HG03571 (cell line): ENCODE results near the gene SPOP.
"Not testable (repeated sequence)": the region's sequence is repeated elsewhere in the genome, so short reads cannot be mapped to it uniquely, and the experiment has no call there.

Source experiments
- ATAC-seq: cut with Tn5 transposase; IDR thresholded peaks from one replicate; pipeline ENCODE4 v1.9.1; 2021; ENCODE audit not compliant: unreplicated experiment

Gene SPOP

DNA sequence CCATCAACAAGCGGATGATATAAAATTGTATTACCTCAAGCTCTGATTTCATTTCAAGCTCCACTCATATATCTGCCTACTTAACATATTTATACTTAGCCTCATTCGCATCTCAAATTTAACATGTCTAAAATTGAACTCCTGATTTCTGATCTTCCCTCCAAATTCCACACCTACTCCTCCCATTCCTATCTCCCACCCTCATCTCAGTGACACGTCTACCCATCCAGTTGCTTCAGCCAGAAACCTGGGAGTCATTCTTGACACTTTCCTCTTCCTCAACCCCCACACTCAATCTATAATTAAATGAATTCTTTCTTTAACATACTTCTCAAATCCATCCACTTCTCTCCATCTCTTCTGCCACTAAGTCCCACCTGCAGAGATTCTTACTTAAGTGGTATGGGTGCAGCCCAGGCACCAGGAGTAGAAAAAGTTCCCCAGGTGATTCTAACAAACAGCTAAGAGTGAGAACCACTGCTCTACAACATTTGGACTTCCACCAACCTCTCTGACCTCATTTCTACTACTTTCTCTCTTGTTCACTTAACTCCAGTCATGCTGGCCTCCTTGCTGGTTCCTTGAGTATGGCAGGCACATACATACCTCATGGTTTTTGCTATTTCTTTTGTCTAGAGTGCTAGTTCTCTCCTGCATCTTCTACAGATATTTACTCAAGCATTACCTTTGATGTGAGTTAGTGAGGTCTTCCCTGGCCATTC lies 18.1 kb downstream of the SPOP start:
- no peak for ATAC-seq

DNA sequence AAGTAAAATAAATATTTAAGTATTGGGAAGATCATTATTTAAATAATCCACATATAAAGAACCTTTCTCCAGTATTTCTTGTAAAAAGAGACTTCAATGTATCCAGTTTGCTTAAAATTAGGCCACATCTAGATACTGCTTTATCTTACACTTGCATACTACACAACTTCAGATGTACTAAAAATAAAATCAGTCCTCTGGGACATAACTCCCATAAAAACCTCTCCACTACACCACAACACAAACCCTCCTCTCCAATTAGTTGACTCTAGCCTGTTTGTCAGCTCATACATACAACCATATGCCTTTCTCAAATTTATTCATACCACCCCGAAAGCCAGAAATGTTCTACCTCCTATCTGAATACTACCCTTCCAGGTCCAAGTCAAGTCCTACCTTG lies 21.6 kb downstream of the SPOP start:
- no peak for ATAC-seq

DNA sequence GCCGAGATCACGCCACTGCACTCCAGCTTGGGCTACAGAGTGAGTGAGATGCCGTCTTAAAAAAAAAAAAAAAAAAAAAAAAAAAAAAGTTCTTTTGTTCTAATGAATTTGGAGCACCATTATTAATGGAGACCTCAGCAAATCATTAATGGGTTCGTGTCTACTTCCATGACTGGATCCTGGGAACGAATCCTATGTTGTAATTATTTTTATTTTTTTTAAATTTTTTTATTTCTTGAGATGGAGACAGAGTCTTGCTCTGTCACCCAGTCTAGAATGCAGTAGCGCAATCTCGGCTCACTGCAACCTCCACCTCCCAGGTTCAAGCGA lies 30.7 kb downstream of the SPOP start:
- ATAC-seq = no peak

DNA sequence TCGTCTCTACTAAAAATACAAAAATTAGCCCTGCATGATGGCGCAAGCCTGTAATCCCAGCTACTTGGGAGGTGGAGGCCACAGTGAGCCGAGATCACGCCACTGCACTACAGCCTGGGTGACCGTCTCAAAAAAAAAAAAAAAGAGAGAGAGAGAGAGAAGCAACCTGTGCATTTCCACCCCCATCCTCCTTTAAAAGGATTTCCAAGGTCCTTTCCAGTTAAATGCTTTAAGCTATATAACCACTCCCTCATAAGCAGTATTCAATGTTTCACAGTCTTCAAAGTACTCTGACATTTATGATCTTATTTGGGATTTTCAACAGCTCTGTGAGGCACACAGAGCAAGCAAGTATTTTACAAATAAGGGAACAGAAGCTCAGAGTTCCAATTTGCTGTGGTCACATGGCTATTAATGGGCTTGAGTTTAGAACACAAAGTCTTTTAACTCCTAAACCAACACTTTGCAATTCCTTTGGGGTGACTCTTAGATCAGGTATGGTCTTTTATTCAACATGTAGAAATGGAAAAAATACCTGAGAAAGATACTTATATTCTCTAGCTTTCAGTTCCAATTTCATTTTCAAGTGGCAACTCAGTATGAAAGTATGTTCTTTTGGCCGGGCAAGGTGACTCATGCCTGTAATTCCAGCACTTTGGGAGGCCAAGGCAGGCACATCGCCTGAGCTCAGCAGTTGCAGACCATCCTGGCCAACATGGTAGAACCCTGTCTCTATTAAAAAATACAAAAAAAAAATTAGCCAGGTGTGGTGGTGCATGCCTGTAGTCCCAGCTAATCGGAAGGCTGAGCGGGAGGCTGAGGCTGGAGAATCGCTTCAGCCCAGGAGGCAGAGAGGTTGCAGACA lies 31.3 kb downstream of the SPOP start:
- no peak for ATAC-seq

DNA sequence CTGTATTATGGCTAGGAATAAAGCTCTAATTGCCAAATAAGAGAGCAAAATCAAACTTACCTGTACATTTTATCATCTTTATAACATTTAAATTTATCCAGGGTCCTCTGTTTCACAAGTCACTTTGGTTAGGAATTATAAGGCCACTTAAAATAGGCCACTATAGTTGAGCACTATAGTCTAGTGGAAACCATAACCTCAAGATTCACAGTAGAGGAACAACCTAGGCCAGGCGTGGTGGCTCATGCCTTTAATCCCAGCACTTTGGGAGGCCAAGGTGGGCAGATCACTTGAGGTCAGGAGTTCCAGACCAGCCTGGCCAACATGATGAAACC lies 31.9 kb downstream of the SPOP start:
- ATAC-seq = not testable (repeated sequence)

DNA sequence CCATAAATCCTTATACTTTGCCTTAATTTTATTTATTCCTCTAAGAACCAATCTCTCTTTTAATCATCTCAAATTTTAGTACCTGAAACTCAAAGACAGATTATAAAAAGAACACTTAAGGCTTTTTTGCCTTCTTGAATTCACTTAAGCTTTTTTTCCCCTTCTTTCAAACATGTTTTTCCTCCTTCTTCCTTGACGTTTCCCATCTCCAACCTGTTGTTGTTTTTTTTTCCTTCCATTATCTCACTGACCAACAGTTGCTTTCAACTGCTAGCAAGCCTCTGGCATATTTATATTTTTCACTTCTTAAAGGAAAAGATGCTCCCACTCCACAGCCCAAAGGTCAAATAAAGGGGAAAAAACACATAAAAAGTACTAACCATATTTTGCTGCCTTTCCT lies 32.2 kb downstream of the SPOP start:
- ATAC-seq = no peak

DNA sequence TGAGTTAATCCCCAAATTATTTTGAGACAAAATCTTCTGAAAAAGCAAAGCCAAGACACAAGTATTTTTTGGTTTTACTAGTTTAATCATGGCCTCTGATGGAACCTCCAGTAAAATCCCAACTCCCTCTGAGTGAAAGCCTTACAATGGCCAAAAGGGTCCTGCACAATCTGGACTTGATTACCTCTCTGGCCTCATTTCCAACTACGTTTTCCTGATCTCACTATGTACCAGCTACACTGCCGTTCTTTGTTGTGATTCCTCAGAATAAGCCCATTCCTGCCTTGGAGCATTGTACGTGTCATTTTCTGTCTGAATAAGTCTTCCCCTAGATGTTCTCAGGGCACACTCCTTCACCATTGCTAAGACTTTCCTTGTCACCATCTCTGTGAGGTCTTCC lies 37.3 kb downstream of the SPOP start:
- no peak for ATAC-seq

DNA sequence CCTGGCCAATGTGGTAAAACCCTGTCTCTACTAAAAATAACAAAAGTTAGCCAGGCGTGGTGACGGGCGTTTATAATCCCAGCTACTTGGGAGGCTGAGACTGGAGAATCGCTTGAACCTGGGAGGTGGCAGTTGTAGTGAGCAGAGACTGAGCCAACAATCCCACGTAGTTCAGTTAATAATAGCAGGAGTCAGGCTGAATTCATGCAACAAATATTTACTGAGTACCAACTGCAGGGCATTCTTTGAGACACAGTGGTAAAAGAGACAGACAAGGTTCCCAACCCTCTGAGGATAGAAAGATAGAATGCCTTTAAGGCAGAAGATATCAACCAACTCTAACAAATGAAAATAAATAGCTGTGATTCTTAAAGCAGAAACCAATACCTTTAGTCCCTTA lies 39.1 kb downstream of the SPOP start:
- no peak for ATAC-seq

DNA sequence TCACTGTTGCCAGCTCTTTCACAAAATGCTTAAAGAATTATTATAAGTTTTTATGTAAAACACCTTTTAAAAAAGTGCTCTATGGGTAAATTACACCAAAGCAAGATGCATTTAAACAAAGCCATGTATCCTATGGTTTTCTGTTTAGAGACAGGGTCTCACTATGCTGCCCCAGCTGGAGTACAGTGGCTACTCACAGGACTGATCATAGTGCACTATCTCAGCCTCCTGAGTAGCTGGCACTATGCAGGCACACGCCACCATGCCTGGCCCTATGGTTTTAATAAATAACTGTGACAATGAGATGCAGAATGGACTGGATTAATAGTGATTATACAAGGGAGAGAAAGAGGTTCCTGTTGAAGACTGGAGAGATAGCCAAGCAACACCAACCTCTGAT lies 40.2 kb downstream of the SPOP start:
- no peak for ATAC-seq

DNA sequence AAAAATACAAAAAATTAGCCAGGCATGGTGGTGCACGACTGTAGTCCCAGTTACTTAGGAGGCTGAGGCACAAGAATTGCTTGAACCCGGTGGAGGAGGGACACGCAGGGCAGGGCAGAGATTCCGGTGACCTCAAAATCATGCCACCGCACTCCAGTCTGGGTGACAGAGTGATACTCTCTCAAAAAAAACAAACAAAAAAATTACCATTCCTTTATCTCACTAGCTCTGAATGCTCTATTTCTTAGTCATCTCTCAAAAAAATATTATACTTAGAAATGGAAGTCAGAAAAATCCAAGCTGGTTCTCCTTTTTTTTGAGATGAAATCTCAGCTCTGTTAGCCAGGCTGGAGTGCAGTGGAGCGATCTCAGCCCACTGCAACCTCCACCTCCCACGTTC lies 40.8 kb downstream of the SPOP start:
- no peak for ATAC-seq

DNA sequence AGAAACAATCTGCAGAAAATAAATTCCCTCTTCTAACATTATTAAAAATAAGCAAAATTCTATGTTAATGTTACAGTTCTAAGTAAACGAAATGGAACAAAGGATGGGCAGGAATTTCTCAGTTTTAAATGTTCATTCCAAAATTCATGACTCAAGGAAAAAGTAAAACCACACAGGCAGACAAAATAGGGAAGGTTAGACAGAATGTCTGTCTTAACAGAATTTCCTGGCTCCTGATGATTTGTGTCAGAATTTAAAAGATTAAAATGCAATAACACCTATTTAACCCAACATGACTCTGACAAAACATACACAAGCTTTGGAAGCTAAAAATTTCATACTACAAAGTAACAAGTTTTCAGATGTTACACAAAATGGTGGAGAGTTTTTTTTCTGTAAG lies 42.8 kb downstream of the SPOP start:
- ATAC-seq = no peak

DNA sequence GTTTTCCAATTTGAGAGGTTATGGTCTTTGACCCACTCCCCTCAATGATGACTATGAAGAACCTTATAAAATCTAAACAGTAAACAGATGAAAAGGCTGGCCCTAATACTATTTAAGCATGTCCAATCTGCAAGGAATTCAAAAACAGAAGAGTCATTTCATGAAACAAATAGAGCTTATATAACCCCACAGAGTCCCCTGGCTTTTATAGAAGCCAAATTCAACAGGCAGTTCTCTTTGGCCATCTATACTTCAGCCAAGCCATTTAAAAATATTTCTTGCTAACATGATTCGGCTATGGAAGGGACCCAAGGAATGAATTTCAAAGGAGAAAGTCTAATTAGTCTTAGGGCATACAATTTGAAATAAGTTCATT lies 43.4 kb downstream of the SPOP start:
- ATAC-seq = no peak

DNA sequence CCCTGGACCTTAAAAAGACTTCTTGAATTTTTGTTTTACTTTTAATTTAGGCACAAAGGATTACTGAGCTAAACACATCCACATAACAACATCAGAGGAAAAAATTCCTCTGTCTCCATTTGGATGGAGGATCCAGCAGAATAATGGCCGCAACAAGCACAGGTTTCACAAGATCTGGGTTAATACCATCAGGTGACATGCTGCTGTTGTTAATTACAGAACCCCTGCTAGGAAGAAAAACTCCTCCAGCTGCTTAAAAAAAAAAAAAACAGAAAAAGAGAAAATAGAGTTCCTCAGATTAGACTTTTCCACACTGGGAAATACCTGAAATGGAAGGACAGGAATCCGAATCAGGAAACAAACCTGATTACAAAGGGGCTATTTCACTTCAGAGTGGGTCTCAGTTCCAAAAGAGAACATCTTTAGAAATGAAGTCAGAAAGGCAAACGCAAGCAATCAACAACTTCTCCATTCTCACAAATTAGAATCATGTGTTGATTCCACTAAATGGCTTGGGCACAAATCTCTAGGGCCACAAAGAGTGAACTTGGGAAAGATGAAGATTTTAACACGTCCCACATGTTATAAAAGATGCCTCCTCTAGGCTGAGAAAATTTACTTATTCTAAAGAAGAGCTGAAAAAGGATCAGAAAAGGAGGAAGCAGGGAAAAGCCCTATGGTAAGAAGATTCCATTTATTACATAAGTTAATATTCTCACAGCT lies 44.0 kb downstream of the SPOP start:
- ATAC-seq = no peak

DNA sequence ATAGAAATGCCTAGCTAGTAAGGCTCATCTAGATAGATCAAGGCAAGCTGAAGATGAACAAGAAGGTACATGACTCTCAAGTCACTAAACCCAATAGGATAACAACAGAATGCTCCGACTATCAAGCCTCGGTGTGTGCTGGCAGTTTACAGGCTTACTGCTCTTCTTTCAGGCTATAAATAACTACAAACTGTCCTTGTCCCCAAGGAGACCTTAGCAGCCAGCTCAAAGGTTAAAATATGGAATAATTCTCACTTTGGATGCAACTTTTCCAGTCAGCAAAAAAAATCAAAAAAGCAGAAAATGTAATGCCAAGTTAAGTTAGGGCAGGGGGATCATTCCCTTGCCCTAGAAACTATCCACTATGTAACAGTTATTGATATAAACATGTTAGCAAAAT lies 44.6 kb downstream of the SPOP start:
- ATAC-seq = no peak

DNA sequence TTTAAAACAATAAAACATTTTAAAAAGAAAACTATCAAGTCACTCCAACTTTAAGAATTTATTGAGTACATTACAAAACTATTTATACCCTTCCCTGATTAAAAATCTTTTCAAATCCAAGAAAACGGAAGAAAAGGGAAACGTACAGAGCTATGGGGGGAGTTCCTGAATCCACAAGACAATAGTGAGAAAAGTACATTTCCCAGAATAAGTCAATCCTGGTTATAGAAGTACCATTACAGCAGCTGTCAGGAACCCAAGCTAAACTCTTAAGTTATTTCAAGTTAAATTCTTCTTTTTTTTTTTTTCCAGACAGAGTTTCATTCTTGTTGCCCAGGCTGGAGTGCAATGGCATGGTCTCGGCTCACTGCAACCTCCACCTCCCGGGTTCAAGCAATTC lies 45.7 kb downstream of the SPOP start:
- no peak for ATAC-seq

DNA sequence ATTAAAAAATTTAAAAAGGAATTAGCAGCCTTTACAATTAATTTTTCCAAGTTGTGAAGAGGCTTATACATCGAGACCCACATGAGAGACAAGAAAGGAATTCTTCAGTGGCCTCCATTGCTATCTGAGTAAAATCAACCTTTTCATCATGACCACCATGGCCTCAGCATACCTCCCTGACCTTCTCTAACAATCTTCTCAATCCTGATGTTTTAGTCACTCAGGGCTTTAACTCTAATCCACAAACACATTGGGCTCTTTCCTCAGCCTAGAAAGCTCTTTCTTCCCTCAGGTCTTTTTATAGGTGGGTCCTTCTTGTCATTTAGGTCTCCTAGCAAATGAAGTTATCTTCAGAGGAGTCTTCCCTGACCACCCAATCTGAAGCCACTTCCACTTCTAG lies 46.4 kb downstream of the SPOP start:
- no peak for ATAC-seq

DNA sequence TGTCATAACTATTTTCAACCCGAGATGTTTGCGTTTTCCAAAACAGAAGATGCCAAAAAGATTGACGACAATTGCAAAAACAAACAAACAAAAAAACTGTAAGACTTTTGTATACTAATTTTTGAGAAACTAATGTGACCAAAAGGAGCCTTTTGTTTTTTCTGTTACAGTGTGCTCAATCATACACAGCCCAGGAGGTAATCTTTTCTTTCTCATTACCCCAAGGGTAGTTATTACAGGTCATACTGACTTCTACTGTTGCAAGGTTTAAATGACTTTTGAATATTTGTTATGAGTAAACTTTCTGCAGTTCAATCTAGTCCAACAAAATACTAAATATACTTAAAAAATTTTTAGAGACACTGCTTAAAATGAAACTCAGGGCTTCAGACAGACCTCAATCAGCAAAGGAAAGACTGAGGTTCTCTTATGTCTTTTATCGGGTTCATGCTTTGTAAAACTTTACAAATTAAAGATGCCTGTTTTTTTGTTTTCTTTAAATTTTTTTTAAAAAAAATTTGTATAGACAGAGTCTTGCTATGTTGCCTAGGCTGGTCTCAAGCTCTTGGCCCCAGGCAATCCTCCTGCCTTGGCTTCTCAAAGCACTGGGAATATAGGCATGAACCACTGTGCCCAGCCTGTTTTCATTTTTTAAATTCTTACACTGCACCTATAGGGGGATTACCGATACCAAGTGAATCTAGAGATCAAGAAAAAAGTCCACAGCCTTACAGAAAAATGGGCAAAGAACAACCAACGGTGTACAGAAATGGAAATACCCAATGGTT lies 47.6 kb downstream of the SPOP start:
- ATAC-seq = no peak

DNA sequence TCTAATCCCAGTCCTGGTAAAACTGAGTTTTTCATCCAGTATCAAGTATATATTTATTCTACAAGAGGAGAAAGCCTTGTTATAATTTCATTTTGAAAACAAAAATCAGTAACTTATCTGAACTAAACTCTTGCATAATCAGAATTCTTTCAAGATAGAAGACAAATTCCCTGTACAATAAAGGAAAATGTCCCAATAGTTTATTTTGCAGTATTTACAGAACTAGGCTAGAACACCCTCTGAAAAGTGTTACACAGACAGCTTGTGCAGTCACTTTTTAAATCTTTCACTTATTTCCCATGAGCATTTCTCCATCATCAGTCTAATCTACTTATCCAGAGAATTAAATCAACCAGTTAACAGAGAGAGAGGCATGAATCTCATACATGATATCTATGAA lies 48.5 kb downstream of the SPOP start:
- no peak for ATAC-seq

DNA sequence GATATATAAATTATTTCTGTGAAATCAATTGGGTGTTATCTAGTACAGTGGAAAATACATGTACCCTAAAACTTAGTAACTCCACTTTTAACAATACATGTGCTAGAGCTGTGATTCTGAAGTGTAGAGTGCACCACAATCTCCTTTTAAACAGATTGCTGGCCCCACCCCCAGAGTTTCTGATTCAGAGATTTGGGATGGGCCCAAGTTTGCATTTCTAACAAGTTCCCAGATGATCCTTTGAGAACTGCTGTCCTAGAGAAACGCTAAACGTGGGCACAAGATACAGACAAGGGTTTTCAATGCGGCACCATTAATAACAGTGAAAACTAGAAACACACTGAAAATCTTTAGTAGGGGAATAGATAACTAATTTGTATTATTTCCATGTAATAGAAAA lies 53.0 kb downstream of the SPOP start:
- ATAC-seq = no peak

DNA sequence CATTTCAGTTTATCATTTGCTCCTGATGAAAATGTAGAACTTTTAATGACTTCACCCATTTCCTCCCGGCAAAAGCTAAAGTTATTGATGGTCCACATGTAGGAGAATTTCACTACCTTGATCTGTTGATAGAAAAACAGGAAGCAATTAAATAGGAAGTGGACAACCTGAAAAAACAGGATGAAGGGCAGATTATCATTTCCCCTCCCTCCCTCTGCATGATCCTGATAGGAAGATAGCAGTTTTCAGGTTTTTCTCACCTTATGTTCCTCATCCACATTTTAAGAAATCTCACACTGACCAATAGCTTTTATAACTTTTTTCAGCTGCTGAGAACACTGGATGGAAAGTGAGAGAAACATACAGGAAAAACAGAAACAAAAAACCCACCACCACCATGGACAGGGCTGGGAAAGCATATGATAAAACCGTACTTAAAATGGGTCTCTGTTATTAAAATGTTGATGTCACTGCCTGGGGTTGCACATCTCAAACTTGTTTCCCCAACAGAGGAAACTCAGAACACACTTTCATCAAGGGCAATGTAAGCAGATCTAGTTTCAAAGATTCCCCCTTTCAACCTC lies 55.9 kb downstream of the SPOP start:
- ATAC-seq = no peak

DNA sequence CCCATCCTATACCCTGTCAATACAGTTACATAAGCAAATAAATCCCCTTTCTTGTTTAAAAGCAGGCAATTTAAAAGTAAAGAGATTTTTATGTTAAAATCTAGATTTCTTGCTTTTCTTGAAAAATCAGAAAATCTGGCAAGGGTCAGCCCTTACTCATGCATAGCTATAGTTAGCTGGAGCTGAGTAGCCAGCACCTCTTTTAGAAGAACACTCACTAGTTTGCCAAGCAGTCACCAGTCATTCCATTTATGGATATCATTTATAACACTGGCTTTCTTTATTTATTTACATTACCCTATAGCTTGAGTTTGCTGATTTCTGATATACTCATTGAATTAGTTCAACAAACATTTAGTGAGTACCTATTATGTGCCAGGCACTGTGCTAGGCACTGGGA lies 56.5 kb downstream of the SPOP start:
- ATAC-seq = no peak
